Tibial artery (tissue), 4 donors: ENCODE measurements around the gene PICK1.
"Not testable (repeated sequence)": the region's sequence is repeated elsewhere in the genome, so short reads cannot be mapped to it uniquely, and the experiment has no call there.

Experiments
- DNase-seq, 2 donors: peaks; one replicate each; pipeline ENCODE4 v3.0.0-alpha.2; 2019
- H3K27ac ChIP-seq, 2 donors: fragments of 200-600 bp; sonication (generic) in 1 of 2; 1 replicate in 1 of 2; 2 replicates in 1 of 2; pipeline ENCODE4 v1.5.1; 2018 to 2019; ENCODE audit warnings: mild to moderate bottlenecking in 1 of 2
- H3K27me3 ChIP-seq, 2 donors: fragments of 200-600 bp; sonication (generic) in 1 of 2; one replicate each; pipeline versions ENCODE4 v1.5.1 to v1.6.0; 2016 to 2019
- H3K36me3 ChIP-seq, 3 donors: fragments of 200-600 bp; sonication (generic) in 2 of 3; one replicate each; pipeline ENCODE4 v1.5.1; 2016 to 2019; ENCODE audit warnings: mild to moderate bottlenecking in 2 of 3
- H3K4me1 ChIP-seq, 4 donors: fragments of 200-600 bp; sonication (generic) in 2 of 4; 1 replicate in 3 of 4; 2 replicates in 1 of 4; pipeline ENCODE4 v1.5.1; 2016 to 2019
- H3K4me3 ChIP-seq, 2 donors: fragments of 200-600 bp; sonication (generic) in 1 of 2; 1 replicate in 1 of 2; 2 replicates in 1 of 2; pipeline ENCODE4 v1.5.1; 2018 to 2019; ENCODE audit warnings: mild to moderate bottlenecking in 2 of 2
- H3K9me3 ChIP-seq, 3 donors: fragments of 200-600 bp; sonication (generic) in 1 of 3; one replicate each; pipeline ENCODE4 v1.5.1; 2016 to 2019
- intact Hi-C: fragments of 100-400 bp; cut with DNase I; formaldehyde crosslinking; loops from one replicate; pipeline ENCODE4 v1.15.0; 2023; ENCODE audit warnings: low total_unique reads
- TF ChIP-seq, protein P1 (sequence below), 2 experiments: fragments of 200-600 bp in 1 of 2; fragments of 450-650 bp in 1 of 2; IDR thresholded peaks; one replicate each; pipeline ENCODE4 v1.5.1; 2017 to 2019; ENCODE audit warnings: antibody characterized with exemption in 2 of 2, mild to moderate bottlenecking in 1 of 2, moderate library complexity in 1 of 2

The PICK1 gene

DNA sequence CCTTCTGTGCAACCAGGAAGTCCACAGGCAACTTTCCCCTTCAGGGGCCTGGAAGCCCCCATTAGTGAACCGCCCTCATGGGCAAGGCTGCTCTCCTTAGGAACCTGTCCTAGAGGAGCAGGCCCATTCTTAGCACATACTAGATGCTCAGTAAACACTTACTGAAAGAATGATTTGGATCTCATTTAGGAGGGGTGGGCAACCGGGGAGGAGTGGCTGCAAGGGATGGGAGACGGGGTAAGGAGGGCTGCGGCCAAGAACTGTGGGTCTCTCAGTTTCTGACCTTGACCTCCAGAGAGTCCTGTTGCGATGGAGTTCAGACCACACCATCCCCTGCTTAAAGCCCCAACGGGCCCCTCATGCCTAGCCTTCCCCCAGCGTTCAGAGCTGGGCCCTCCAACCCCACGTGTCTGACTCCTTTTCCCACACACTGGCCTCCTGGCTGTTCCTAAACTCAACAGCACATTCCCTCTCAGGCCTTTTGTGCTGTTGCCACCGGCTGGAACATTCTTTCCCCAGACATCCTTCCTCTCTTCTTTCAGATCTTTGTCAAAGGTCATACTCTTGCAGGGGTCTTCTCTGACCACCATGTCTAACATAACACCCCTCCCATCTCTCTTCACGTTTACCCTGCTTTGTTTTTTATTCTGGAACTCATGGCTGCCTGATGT is 20.7 kb upstream of the PICK1 start:
- intact Hi-C loops: no loop called here
- H3K27ac ChIP-seq: no peak overlapping the region
- TF ChIP-seq, protein P1, sequence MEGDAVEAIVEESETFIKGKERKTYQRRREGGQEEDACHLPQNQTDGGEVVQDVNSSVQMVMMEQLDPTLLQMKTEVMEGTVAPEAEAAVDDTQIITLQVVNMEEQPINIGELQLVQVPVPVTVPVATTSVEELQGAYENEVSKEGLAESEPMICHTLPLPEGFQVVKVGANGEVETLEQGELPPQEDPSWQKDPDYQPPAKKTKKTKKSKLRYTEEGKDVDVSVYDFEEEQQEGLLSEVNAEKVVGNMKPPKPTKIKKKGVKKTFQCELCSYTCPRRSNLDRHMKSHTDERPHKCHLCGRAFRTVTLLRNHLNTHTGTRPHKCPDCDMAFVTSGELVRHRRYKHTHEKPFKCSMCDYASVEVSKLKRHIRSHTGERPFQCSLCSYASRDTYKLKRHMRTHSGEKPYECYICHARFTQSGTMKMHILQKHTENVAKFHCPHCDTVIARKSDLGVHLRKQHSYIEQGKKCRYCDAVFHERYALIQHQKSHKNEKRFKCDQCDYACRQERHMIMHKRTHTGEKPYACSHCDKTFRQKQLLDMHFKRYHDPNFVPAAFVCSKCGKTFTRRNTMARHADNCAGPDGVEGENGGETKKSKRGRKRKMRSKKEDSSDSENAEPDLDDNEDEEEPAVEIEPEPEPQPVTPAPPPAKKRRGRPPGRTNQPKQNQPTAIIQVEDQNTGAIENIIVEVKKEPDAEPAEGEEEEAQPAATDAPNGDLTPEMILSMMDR (IDR thresholded peaks at IDR 0.05): no peak
- H3K27me3 ChIP-seq: no peaks in the 10 kb centered on the region
- H3K4me3 ChIP-seq: no peak overlapping the region
- peaks cover 0 to 36% (median 28%) of the 10 kb centered on the region in 4 donors for H3K4me1 ChIP-seq
- DNase-seq: no peak
- H3K36me3 ChIP-seq: no peaks in the 10 kb centered on the region
- no peaks in the 10 kb centered on the region for H3K9me3 ChIP-seq

DNA sequence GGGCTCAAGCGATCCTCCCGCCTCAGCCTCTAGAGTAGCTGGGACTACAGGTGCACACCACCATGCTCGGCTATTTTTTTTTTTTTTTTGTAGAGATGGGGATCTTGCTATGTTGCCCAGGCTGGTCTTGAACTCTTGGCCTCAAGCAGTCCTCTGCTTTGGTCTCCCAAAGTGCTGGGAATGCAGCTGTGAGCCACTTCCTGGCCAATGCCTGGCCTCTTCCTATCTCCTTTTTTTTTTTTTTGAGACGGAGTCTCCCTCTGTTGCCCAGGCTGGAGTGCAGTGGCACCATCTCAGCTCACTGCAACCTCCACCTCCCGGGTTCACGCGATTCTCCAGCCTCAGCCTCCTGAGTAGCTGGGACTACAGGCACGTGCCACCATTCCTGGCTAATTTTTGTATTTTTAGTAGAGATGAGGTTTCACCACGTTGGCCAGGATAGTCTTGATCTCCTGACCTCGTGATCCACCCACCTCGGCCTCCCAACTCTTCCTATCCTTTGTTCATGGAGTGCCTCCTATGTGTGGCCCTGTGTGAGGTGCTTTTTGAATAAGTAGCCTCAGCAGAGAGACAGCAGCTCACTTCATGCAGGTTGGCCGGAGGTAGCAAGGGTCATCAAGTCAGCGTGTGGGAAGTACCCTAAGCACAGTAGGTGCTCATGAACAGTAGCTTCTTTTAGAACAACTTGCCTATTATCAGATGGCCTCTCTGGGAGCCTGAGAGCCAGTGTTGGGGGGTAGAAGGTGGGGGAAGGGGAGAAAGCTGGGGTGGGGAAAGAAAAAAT is 19.6 kb upstream of the PICK1 start:
- intact Hi-C loops, H3K9me3 ChIP-seq, H3K27me3 ChIP-seq, H3K4me3 ChIP-seq, H3K36me3 ChIP-seq, DNase-seq, H3K27ac ChIP-seq: not testable (repeated sequence)
- peaks cover 0 to 36% (median 28%) of the 10 kb centered on the region in 4 donors for H3K4me1 ChIP-seq

DNA sequence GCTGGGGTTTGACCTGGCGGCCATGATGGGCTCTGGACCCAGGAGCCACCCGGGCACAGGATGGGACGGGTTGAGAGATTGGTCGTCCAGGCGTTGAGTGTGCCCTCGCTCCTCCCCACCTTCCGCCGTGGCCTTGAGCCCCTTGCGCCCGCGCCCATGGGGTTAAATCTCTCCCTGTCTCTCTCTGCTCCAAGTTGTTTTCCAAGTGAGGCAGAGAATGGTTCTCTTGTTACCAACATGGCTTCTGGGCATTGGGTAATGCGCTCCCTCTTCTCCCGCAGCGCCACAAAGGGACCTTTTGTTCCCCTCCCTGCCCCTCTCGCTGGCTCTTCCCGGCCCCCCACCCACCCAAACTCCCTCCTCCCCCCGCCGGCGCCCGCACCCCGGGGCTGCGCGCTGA is 18.8 kb upstream of the PICK1 start:
- Histone ChIP-seq H3K9me3 (no peaks in the 10 kb centered on the region), H3K4me3 (no peak overlapping the region), H3K27me3 (no peaks in the 10 kb centered on the region), H3K27ac (peak overlapping the region; percentile 54 to 71), H3K36me3 (no peaks in the 10 kb centered on the region), H3K4me1 (peaks cover 0 to 38% (median 28%) of the 10 kb centered on the region in 4 donors)
- intact Hi-C loops: no loop called here
- TF ChIP-seq, protein P1 (IDR thresholded peaks at IDR 0.05): no peak
- DNase-seq: no peak

DNA sequence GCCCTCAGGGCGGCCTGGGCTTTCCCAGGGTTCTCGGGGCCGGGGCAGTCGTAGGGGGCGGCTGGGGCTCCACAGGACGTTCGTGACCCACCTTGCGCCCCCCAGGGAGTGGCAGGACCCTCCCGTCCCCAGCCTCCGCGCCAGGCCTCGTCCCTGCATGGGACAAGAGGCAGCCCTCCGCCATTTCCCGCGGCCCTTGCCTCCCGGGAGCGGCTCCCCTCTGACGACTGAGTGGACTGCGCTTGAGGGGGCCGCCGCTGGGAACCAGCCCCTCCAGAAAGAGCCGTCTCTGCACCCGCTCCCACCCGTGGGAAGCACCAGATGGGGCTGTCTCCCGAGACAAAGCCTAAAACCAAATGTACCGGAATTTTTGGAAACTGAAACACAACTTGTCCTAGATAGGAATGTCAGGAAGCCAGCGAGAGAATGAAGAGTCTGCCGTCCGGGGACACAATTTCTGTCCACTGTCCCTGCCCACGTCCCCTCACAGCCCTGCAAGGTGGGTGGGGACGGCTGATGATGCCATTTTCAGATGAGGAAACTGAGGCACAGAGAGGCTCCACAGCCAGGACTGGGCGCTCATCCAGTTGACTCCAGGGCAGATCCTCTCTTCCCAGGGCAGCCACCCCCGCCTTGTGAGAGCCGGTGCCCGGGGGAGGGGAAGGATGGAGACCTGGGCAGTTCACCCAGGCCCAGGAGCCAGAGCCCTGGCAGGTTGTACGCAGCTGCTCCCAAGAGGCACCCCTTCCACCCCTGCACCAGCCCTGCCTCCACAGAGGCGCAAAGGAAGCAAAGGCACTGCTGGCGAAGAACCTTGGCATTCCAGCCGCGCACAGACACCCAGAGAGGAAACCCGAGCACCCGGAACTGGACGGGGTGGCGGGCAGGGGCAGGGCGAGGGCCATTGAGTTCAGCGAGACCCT is 18.1 kb upstream of the PICK1 start:
- TF ChIP-seq, protein P1 (IDR thresholded peaks at IDR 0.05): no peak
- intact Hi-C loops: no loop called here
- Histone ChIP-seq H3K27ac (peak overlapping the region; percentile 54 to 71), H3K27me3 (no peaks in the 10 kb centered on the region), H3K4me1 (peaks cover 0 to 32% (median 22%) of the 10 kb centered on the region in 4 donors), H3K9me3 (no peaks in the 10 kb centered on the region), H3K36me3 (no peaks in the 10 kb centered on the region), H3K4me3 (peak overlapping the region; percentile 15 to 39)
- DNase-seq: no peak

DNA sequence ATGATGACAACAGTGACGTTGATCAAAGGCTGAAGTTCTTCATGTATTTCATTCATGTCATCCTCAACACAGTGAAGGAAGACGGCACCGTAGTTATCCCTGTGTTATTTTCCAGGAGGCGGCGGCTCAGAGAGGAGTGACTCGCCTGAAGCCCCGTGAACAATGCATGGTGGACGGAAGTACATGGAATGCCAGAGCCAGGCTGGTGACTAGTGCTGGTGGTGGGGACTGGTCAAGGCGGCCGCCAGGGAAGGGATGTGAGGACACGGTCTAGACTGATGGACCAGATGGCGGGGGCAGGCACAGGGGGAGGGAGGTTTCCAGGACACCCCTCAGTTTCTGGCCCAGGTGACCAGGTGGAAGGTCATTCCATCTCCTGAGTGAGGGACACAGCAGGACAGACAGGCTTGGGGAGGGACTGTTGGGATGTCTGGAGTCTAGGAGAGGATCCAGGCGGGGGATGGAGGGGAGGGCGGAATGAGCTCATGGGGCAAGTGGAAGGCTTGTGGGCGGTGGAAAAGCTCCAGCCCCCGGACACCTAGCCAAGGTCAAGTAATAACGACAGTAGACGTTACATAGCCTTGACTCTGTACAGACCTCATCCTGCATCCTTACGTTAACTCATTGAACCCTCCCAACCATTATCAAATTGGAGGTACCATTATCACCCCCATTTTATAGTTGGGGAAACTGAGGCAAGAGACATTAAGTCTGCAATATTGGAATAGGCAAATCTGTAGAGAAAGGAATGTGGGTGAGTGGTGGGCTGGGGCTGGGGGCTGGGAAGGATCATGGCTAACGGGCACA is 16.0 kb upstream of the PICK1 start:
- H3K36me3 ChIP-seq: no peaks in the 10 kb centered on the region
- H3K27me3 ChIP-seq: peaks cover 0 to under 1% of the 10 kb centered on the region in 2 donors
- peaks cover 0 to 20% (median 13%) of the 10 kb centered on the region in 4 donors for H3K4me1 ChIP-seq
- no peaks in the 10 kb centered on the region for H3K9me3 ChIP-seq
- intact Hi-C loops: no loop called here
- TF ChIP-seq, protein P1 (IDR thresholded peaks at IDR 0.05): no peak
- no peak overlapping the region for H3K27ac ChIP-seq
- no peak for DNase-seq
- H3K4me3 ChIP-seq: no peak overlapping the region
